Skeletal muscle tissue (tissue), 4 donors: Measurements from ENCODE around the gene RAB3B. TPM values are rescaled to one million over a fixed set of nuclear protein-coding genes. Genes with fewer than 3 reads are reported as not detected.

Experiments
- H3K27ac ChIP-seq: one replicate; pipeline ENCODE4 v1.7.0; 2013; ENCODE audit warnings: mild to moderate bottlenecking, low read depth, low read length, inconsistent platforms
- H3K27me3 ChIP-seq, 3 donors: one replicate each; pipeline ENCODE4 v1.7.0; 2013; ENCODE audit warnings: low read length in 3 of 3; ENCODE audit not compliant: control insufficient read depth in 3 of 3, insufficient read depth in 3 of 3
- H3K36me3 ChIP-seq, 3 donors: one replicate each; pipeline ENCODE4 v1.7.0; 2013; ENCODE audit warnings: low read length in 3 of 3; ENCODE audit not compliant: control insufficient read depth in 3 of 3, insufficient read depth in 3 of 3
- H3K4me1 ChIP-seq, 3 donors: one replicate each; pipeline ENCODE4 v1.7.0; 2013; ENCODE audit warnings: low read length in 3 of 3, mild to moderate bottlenecking in 3 of 3; ENCODE audit not compliant: control insufficient read depth in 3 of 3, insufficient read depth in 3 of 3
- H3K4me3 ChIP-seq, 3 donors: one replicate each; pipeline ENCODE4 v1.7.0; 2013; ENCODE audit warnings: low read length in 3 of 3
- H3K9ac ChIP-seq, 3 donors: one replicate each; pipeline ENCODE4 v1.7.0; 2013; ENCODE audit warnings: low read length in 3 of 3, mild to moderate bottlenecking in 3 of 3, moderate library complexity in 2 of 3, low read depth in 1 of 3
- H3K9me3 ChIP-seq, 3 donors: one replicate each; pipeline ENCODE4 v1.7.0; 2013; ENCODE audit warnings: low read length in 3 of 3; ENCODE audit not compliant: control insufficient read depth in 3 of 3
- total RNA-seq: library from RNA; depleted of rRNA; stranded (reverse); fragments of >200 nt; gene quantifications from one replicate; pipeline ENCODE4 v1.2.3, GENCODE V29; 2014
- donor health status: Osteomylitis.

The RAB3B gene
- total RNA-seq, 1 donor from 2014 or later: under 0.01 TPM

- H3K27ac ChIP-seq: no peak overlapping the region
- peaks cover 5 to 30% (median 19%) of the 10 kb centered on the region in 3 donors for H3K27me3 ChIP-seq
- no peaks in the 10 kb centered on the region for H3K36me3 ChIP-seq
- no peak overlapping the region for H3K9ac ChIP-seq
- H3K4me1 ChIP-seq: peaks cover 0 to 5% (median 0%) of the 10 kb centered on the region in 3 donors
- no peak overlapping the region for H3K4me3 ChIP-seq
- no peaks in the 10 kb centered on the region for H3K9me3 ChIP-seq
Observed at GRCh38 chr1:51960262-51960661, 30.2 kb downstream of the RAB3B start.

GRCh38 chr1:51958824-51959223, 31.7 kb downstream of the RAB3B start:
- H3K9me3 ChIP-seq: no peaks in the 10 kb centered on the region
- no peak overlapping the region for H3K9ac ChIP-seq
- H3K4me3 ChIP-seq: no peak overlapping the region
- H3K27me3 ChIP-seq: peaks cover 5 to 30% (median 19%) of the 10 kb centered on the region in 3 donors
- H3K27ac ChIP-seq: no peak overlapping the region
- H3K4me1 ChIP-seq: peaks cover 0 to 5% (median 0%) of the 10 kb centered on the region in 3 donors
- no peaks in the 10 kb centered on the region for H3K36me3 ChIP-seq

GRCh38 chr1:51957618-51958017, 32.9 kb downstream of the RAB3B start:
- Histone ChIP-seq H3K36me3 (no peaks in the 10 kb centered on the region), H3K4me1 (peaks cover 0 to 5% (median 0%) of the 10 kb centered on the region in 3 donors), H3K27me3 (peaks cover 5 to 25% (median 19%) of the 10 kb centered on the region in 3 donors), H3K9ac (no peak overlapping the region), H3K9me3 (no peaks in the 10 kb centered on the region), H3K4me3 (no peak overlapping the region), H3K27ac (no peak overlapping the region)

- Histone ChIP-seq H3K36me3 (no peaks in the 10 kb centered on the region), H3K9me3 (no peaks in the 10 kb centered on the region), H3K4me1 (peaks cover 0 to 5% (median 0%) of the 10 kb centered on the region in 3 donors), H3K4me3 (no peak overlapping the region), H3K27ac (no peak overlapping the region), H3K27me3 (peaks cover 5 to 17% (median 17%) of the 10 kb centered on the region in 3 donors), H3K9ac (no peak overlapping the region)
Observed at GRCh38 chr1:51956528-51957509, 33.7 kb downstream of the RAB3B start.

- Histone ChIP-seq H3K27ac (no peak overlapping the region), H3K9me3 (no peaks in the 10 kb centered on the region), H3K4me3 (no peak overlapping the region), H3K4me1 (peaks cover 0 to 5% (median 0%) of the 10 kb centered on the region in 3 donors), H3K27me3 (peaks cover 5 to 12% (median 11%) of the 10 kb centered on the region in 3 donors), H3K9ac (no peak overlapping the region), H3K36me3 (no peaks in the 10 kb centered on the region)
Observed at GRCh38 chr1:51955797-51956527, 34.5 kb downstream of the RAB3B start.

GRCh38 chr1:51954783-51955182, 35.7 kb downstream of the RAB3B start:
- H3K9me3 ChIP-seq: no peaks in the 10 kb centered on the region
- no peak overlapping the region for H3K9ac ChIP-seq
- no peaks in the 10 kb centered on the region for H3K36me3 ChIP-seq
- no peak overlapping the region for H3K27ac ChIP-seq
- peaks cover 0 to 5% (median 0%) of the 10 kb centered on the region in 3 donors for H3K4me1 ChIP-seq
- H3K27me3 ChIP-seq: peaks cover 0 to 3% (median under 1%) of the 10 kb centered on the region in 3 donors
- no peak overlapping the region for H3K4me3 ChIP-seq

GRCh38 chr1:51953079-51953478, 37.4 kb downstream of the RAB3B start:
- H3K9ac ChIP-seq: no peak overlapping the region

GRCh38 chr1:51952638-51953037, 37.9 kb downstream of the RAB3B start:
- Histone ChIP-seq H3K4me3 (no peak overlapping the region), H3K4me1 (peaks cover 0 to 5% (median 0%) of the 10 kb centered on the region in 3 donors), H3K27me3 (peaks cover 0 to 2% (median 0%) of the 10 kb centered on the region in 3 donors), H3K27ac (no peak overlapping the region), H3K36me3 (no peaks in the 10 kb centered on the region), H3K9ac (no peak overlapping the region), H3K9me3 (no peaks in the 10 kb centered on the region)

More at GRCh38 chr1:51953079-51953478, 37.4 kb downstream of the RAB3B start:
- no peaks in the 10 kb centered on the region for H3K9me3 ChIP-seq
- no peaks in the 10 kb centered on the region for H3K36me3 ChIP-seq
- H3K27ac ChIP-seq: no peak overlapping the region
- peaks cover 0 to 2% (median 0%) of the 10 kb centered on the region in 3 donors for H3K27me3 ChIP-seq
- H3K4me3 ChIP-seq: no peak overlapping the region
- H3K4me1 ChIP-seq: peaks cover 0 to 5% (median 0%) of the 10 kb centered on the region in 3 donors

GRCh38 chr1:51950701-51951100, 39.8 kb downstream of the RAB3B start:
- peaks cover 0 to 4% (median 2%) of the 10 kb centered on the region in 3 donors for H3K27me3 ChIP-seq
- no peaks in the 10 kb centered on the region for H3K9me3 ChIP-seq
- peaks cover 0 to 2% (median 0%) of the 10 kb centered on the region in 3 donors for H3K4me1 ChIP-seq

More at GRCh38 chr1:51950701-51951100, 39.8 kb downstream of the RAB3B start:
- Histone ChIP-seq H3K36me3 (no peaks in the 10 kb centered on the region), H3K4me3 (no peak overlapping the region), H3K9ac (no peak overlapping the region), H3K27ac (no peak overlapping the region)
